Right kidney (tissue), 1 donor: ENCODE measurements around the gene SEMA6B.

Source experiments
- DNase-seq: peaks from one replicate; pipeline ENCODE4 v3.0.0-alpha.2; 2016

SEMA6B gene

DNA sequence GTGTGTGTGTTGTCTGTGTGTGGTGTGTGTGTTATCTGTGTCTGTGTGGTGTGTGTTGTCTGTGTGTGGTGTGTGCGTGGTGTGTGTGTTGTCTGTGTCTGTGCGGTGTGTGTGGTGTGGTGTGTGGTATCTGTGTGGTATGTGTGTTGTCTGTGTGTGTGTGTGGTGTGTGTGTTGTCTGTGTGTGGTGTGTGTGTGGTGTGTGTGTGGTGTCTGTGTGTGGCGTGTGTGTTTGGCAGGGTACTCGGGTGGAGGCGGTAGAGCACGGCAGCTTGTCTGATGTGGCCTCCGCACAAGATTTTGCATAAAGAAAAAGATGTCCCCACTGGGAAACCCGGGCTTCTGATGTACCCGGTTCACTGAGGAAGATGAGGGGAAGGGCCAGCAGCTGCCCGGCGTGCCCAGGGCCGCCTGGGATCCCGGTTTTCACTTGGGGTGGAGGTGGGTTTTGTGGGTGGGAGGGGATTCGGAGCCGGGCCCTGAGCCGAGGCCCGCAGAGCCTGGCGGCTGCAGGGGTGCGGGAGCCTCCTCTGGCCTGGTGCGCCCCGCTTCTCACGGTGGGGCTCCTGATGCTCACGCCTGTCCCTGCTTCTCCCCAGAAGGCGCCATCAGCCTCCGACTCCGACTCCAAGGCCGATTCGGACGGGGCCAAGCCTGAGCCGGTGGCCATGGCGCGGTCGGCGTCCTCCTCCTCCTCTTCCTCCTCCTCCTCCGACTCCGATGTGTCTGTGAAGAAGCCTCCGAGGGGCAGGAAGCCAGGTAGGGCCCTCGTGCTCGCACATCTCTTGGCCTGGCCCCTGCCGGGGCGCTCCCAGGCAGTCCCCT lies 66.2 kb downstream of the SEMA6B start:
- DNase-seq = no peak
